K562 (cell line): ENCODE measurements around the gene PON1. TPM values are rescaled to one million over a fixed set of nuclear protein-coding genes. Genes with fewer than 3 reads are reported as not detected.

Experiments used
- ATAC-seq: fragments of 200-7000 bp; cut with Tn5 transposase; 3 replicates; pipeline ENCODE4 v1.9.1; 2020; ENCODE audit warnings: moderate library complexity
- BruUV-seq: library from RNA; stranded (reverse); fragments of 400-500 nt; replicated peaks from 2 replicates; lab custom pipeline; 2021; lab: Mats Ljungman, UMichigan
- CTCF ChIA-PET: fragments of 300-600 bp; formaldehyde crosslinking; extraction: SDS; loops from one replicate; lab custom pipeline; 2021; ENCODE audit warnings: low intra/inter-chr PET ratio; lab: Yijun Ruan, JAX
- POLR2A ChIA-PET: fragments of 300-600, 350-650 bp; sonication (Branson Sonifier 250); formaldehyde crosslinking; extraction: SDS; loops from one replicate; lab custom pipeline; 2021; ENCODE audit warnings: antibody characterized with exemption, inconsistent platforms; lab: Yijun Ruan, JAX
- DNase-seq, 4 experiments: peaks; one replicate each; pipeline versions ENCODE4 v3.0.0 to v3.0.0-alpha.2; 2011 to 2018; ENCODE audit warnings: low spot score in 3 of 4, mixed read lengths in 3 of 4; ENCODE audit errors: extremely low read depth in 1 of 4
- FAIRE-seq: peaks from 2 replicates; lab custom pipeline; 2011; peaks lifted over from hg19 to GRCh38; lab: Jason Lieb, UNC
- H2AFZ ChIP-seq: 2 replicates; pipeline ENCODE4 v1.6.0; 2011; ENCODE audit warnings: low read depth, low read length, control low read depth, inconsistent platforms
- H3K27ac ChIP-seq: fragments of 200-600 bp; 3 replicates; pipeline ENCODE4 v1.8.0; 2011; ENCODE audit warnings: low read depth, mild to moderate bottlenecking, control low read depth, inconsistent platforms, low read length, moderate library complexity, mixed read lengths; ENCODE audit errors: extremely low read depth
- H3K27me3 ChIP-seq, 2 experiments: fragments of 300-600 bp in 1 of 2; 2 replicates in 1 of 2; 3 replicates in 1 of 2; pipeline versions ENCODE4 v1.6.0 to v1.8.0; 2011; ENCODE audit warnings: inconsistent platforms in 2 of 2, low read length in 2 of 2, mild to moderate bottlenecking in 1 of 2, mixed read lengths in 1 of 2, moderate library complexity in 1 of 2; ENCODE audit not compliant: control insufficient read depth in 2 of 2, insufficient read depth in 2 of 2
- H3K36me3 ChIP-seq: fragments of 300-600 bp; 3 replicates; pipeline ENCODE4 v1.8.0; 2011; ENCODE audit warnings: mild to moderate bottlenecking, low read length, inconsistent platforms; ENCODE audit not compliant: control insufficient read depth, insufficient read depth
- H3K4me1 ChIP-seq, 2 experiments: fragments of 200-600 bp in 1 of 2; replicated peaks in 1 of 2; 2 replicates in 1 of 2; 3 replicates in 1 of 2; pipeline versions ENCODE4 v1.5.1 to v1.8.0; 2011; ENCODE audit warnings: inconsistent platforms in 2 of 2, low read length in 2 of 2, mild to moderate bottlenecking in 1 of 2, mixed read lengths in 1 of 2, moderate library complexity in 1 of 2; ENCODE audit not compliant: control insufficient read depth in 2 of 2, insufficient read depth in 2 of 2
- H3K4me2 ChIP-seq: 2 replicates; pipeline ENCODE4 v1.6.1; 2011; ENCODE audit warnings: low read length, control low read depth, inconsistent platforms, mixed read lengths; ENCODE audit not compliant: insufficient read depth
- H3K4me3 ChIP-seq: fragments of 200-600 bp; sonication (generic), shearing (Covaris generic); 2 replicates; pipeline ENCODE4 v1.5.1; 2016; ENCODE audit warnings: control low read depth, inconsistent platforms
- H3K79me2 ChIP-seq: fragments of 200-600 bp; 3 replicates; pipeline ENCODE4 v1.8.0; 2011; ENCODE audit warnings: low read length, inconsistent platforms; ENCODE audit not compliant: control insufficient read depth, insufficient read depth
- H3K9ac ChIP-seq, 2 experiments: 2 replicates each; pipeline versions ENCODE4 v1.6.0 to v1.6.1; 2011; ENCODE audit warnings: low read depth in 2 of 2, low read length in 2 of 2, control low read depth in 1 of 2, inconsistent platforms in 1 of 2, mild to moderate bottlenecking in 1 of 2, mixed read lengths in 1 of 2; ENCODE audit not compliant: insufficient read depth in 1 of 2
- H3K9me1 ChIP-seq: one replicate; pipeline ENCODE4 v1.6.0; 2011; ENCODE audit warnings: inconsistent platforms, mild to moderate bottlenecking, low read length, moderate library complexity; ENCODE audit not compliant: control insufficient read depth, insufficient read depth
- H3K9me3 ChIP-seq: replicated peaks from 2 replicates; pipeline ENCODE4 v1.5.1; 2011; ENCODE audit warnings: low read depth, low read length, inconsistent platforms; ENCODE audit not compliant: control insufficient read depth, insufficient read depth
- H4K20me1 ChIP-seq: replicated peaks from 2 replicates; pipeline ENCODE4 v1.6.1; 2011; ENCODE audit warnings: low read length, inconsistent platforms, mixed read lengths; ENCODE audit not compliant: control insufficient read depth, insufficient read depth
- CCAR2 ChIP-seq: fragments of 200-400 bp; formaldehyde crosslinking; IDR thresholded peaks from 2 replicates; pipeline ENCODE4 v1.6.1; 2017; ENCODE audit warnings: mild to moderate bottlenecking, low read depth, low read length
- MCM7 ChIP-seq, 2 experiments: fragments of 450-650 bp; IDR thresholded peaks; 2 replicates each; pipeline ENCODE4 v1.6.1; 2016 to 2018
- XRCC4 ChIP-seq: IDR thresholded peaks from one replicate; pipeline ENCODE4 v1.6.1; 2011; ENCODE audit not compliant: insufficient read depth, insufficient read length; ENCODE audit errors: extremely low read depth
- WGBS: fragments of 100-300 bp; shearing (Covaris generic); methylation state at CpG from one replicate; pipeline ENCODE4 v1.1.6; 2016; ENCODE audit warnings: low coverage, mixed read lengths; ENCODE audit not compliant: insufficient coverage; ENCODE audit errors: missing lambda C conversion rate; 5-methylcytosine and 5-hydroxymethylcytosine counted together
- in situ Hi-C: fragments of 300-500 bp; cut with MboI; formaldehyde crosslinking; loops from 4 replicates; pipeline ENCODE4 v1.15.0; 2018; ENCODE audit warnings: inconsistent platforms, mixed read lengths
- intact Hi-C: fragments of 100-400 bp; cut with micrococcal nuclease; formaldehyde crosslinking; loops from 2 replicates; pipeline ENCODE4 v1.14.2; 2022
- polyA plus RNA-seq, 8 experiments: library from polyadenylated mRNA; depleted of rRNA in 4 of 8; stranded (reverse) in 5 of 8; unstranded in 3 of 8; fragments of >200 nt; fragmentation: Nextera tagmentation in 2 of 8; fragmentation: Illumina TruSeq in 1 of 8; extraction: Ambion mirVana in 2 of 8; extraction: Trizol in 1 of 8; gene quantifications; 2 replicates each; pipeline versions ENCODE4 v1.2.1 to v1.2.3, GENCODE V29; 2011 to 2014; ENCODE audit warnings: inconsistent platforms in 1 of 8, missing spikeins in 1 of 8
- total RNA-seq, 7 experiments: library from RNA; depleted of rRNA in 6 of 7; stranded (reverse); fragments of >200 nt in 6 of 7; fragmentation: Illumina TruSeq in 2 of 7; extraction: Trizol in 2 of 7; gene quantifications; 2 replicates each; pipeline versions ENCODE4 v1.2.1 to v1.2.3, GENCODE V29; 2011 to 2021; ENCODE audit warnings: low replicate concordance in 1 of 7
- TF ChIP-seq, protein P1 (sequence below): fragments of 250-450 bp; sonication (Bioruptor Pico); IDR thresholded peaks from 2 replicates; pipeline ENCODE4 v1.8.0; 2021; ENCODE audit warnings: moderate library complexity, mild to moderate bottlenecking, inconsistent platforms
- TF ChIP-seq, protein P2 (sequence below): fragments of 250-450 bp; sonication (Bioruptor Pico); IDR thresholded peaks from 2 replicates; pipeline ENCODE4 v1.4.0; 2020; ENCODE audit warnings: mild to moderate bottlenecking, moderate library complexity

The PON1 gene
- total and polyA plus RNA-seq, 9 of the 15 experiments (the other 6 are each of a cell fraction or from before 2014, with no cell fraction given) = not detected

GRCh38 chr7:95342029-95342428 is 17.7 kb upstream of the PON1 start:
- H3K27ac ChIP-seq = no peak overlapping the region
- 0% methylated on average over 3 of the region's 3 CpGs for WGBS
- TF ChIP-seq MCM7 (IDR thresholded peaks at IDR 0.05) = no peak
- TF ChIP-seq, protein P1, sequence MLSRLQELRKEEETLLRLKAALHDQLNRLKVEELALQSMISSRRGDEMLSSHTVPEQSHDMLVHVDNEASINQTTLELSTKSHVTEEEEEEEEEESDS = no peak
- no peak for TF ChIP-seq CCAR2
- TF ChIP-seq, protein P2, sequence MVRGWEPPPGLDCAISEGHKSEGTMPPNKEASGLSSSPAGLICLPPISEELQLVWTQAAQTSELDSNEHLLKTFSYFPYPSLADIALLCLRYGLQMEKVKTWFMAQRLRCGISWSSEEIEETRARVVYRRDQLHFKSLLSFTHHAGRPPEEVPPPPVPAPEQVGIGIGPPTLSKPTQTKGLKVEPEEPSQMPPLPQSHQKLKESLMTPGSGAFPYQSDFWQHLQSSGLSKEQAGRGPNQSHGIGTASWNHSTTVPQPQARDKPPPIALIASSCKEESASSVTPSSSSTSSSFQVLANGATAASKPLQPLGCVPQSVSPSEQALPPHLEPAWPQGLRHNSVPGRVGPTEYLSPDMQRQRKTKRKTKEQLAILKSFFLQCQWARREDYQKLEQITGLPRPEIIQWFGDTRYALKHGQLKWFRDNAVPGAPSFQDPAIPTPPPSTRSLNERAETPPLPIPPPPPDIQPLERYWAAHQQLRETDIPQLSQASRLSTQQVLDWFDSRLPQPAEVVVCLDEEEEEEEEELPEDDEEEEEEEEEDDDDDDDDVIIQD (CRISPR knock-in tag) = no peak
- no peak for TF ChIP-seq XRCC4
- H2AFZ ChIP-seq = no peak overlapping the region
- H3K9me3 ChIP-seq = no peaks in the 10 kb centered on the region
- in situ Hi-C loops (no loop called here), intact Hi-C loops (no loop called here)
- no peaks in the 10 kb centered on the region for H3K79me2 ChIP-seq
- ChIA-PET POLR2A (no interaction called here), CTCF (no interaction called here)
- no peaks in the 10 kb centered on the region for H3K27me3 ChIP-seq
- H4K20me1 ChIP-seq = no peaks in the 10 kb centered on the region
- no peak overlapping the region for H3K4me2 ChIP-seq
- DNase-seq = no peak
- H3K36me3 ChIP-seq = no peaks in the 10 kb centered on the region
- no peaks in the 10 kb centered on the region for H3K4me1 ChIP-seq
- BruUV-seq = no TSS peak
- no peak overlapping the region for H3K4me3 ChIP-seq
- no peak for ATAC-seq
- no peaks in the 10 kb centered on the region for H3K9me1 ChIP-seq
- no peak overlapping the region for H3K9ac ChIP-seq
- no peak for FAIRE-seq
